GM23338 (cell line): ENCODE results near the gene PHACTR1. TPM values are rescaled to one million over a fixed set of nuclear protein-coding genes. Genes with fewer than 3 reads are reported as not detected.

Experiments
- ATAC-seq: fragments of 200-7000 bp; cut with Tn5 transposase; 3 replicates; pipeline ENCODE4 v1.9.1; 2020
- DNase-seq: peaks from one replicate; pipeline ENCODE4 v3.0.0-alpha.2; 2015; ENCODE audit warnings: low spot score
- H2AFZ ChIP-seq: fragments of 200-600 bp; sonication (generic); 2 replicates; pipeline ENCODE4 v1.8.0; 2016; ENCODE audit warnings: antibody characterized with exemption, mild to moderate bottlenecking, moderate library complexity
- H3F3A ChIP-seq: fragments of 200-600 bp; sonication (generic); replicated peaks from 2 replicates; pipeline ENCODE4 v1.8.0; 2017; ENCODE audit warnings: antibody characterized with exemption, mixed run types, low read depth
- H3K27ac ChIP-seq: fragments of 200-600 bp; sonication (generic); 2 replicates; pipeline ENCODE4 v1.6.1; 2016; ENCODE audit warnings: low read depth
- H3K27me3 ChIP-seq: fragments of 200-600 bp; sonication (generic); 2 replicates; pipeline ENCODE4 v1.8.0; 2016; ENCODE audit warnings: mild to moderate bottlenecking, mixed run types, moderate library complexity; ENCODE audit not compliant: insufficient read depth
- H3K36me3 ChIP-seq: fragments of 200-600 bp; sonication (generic); 2 replicates; pipeline ENCODE4 v1.8.0; 2016; ENCODE audit warnings: mild to moderate bottlenecking; ENCODE audit not compliant: insufficient read depth
- H3K4me1 ChIP-seq: fragments of 200-600 bp; sonication (generic); 2 replicates; pipeline ENCODE4 v1.8.0; 2016; ENCODE audit warnings: mild to moderate bottlenecking, moderate library complexity; ENCODE audit not compliant: insufficient read depth
- H3K4me2 ChIP-seq: fragments of 200-600 bp; sonication (generic); 2 replicates; pipeline ENCODE4 v1.7.1; 2017; ENCODE audit warnings: mixed run types
- H3K4me3 ChIP-seq: fragments of 200-600 bp; sonication (generic); 2 replicates; pipeline ENCODE4 v1.6.1; 2016; ENCODE audit warnings: mixed run types
- H3K79me2 ChIP-seq: fragments of 200-600 bp; sonication (generic); replicated peaks from 2 replicates; pipeline ENCODE4 v1.8.0; 2017; ENCODE audit warnings: mild to moderate bottlenecking; ENCODE audit not compliant: insufficient read depth
- H3K9me2 ChIP-seq: fragments of 200-600 bp; sonication (generic); 2 replicates; pipeline ENCODE4 v1.8.0; 2017; ENCODE audit not compliant: insufficient read depth
- H4K20me1 ChIP-seq: fragments of 200-600 bp; sonication (generic); replicated peaks from 2 replicates; pipeline ENCODE4 v1.8.0; 2017; ENCODE audit warnings: mild to moderate bottlenecking; ENCODE audit not compliant: insufficient read depth
- H3K27ac Mint-ChIP-seq: 2 replicates; pipeline ENCODE4 v1.8.0; 2020; ENCODE audit warnings: inconsistent platforms, mild to moderate bottlenecking, moderate library complexity, mixed read lengths
- H3K27me3 Mint-ChIP-seq: 3 replicates; pipeline ENCODE4 v1.8.0; 2022; ENCODE audit warnings: low read depth, mild to moderate bottlenecking, moderate library complexity, mixed read lengths, inconsistent platforms; ENCODE audit not compliant: insufficient read depth, poor library complexity
- H3K36me3 Mint-ChIP-seq: 3 replicates; pipeline ENCODE4 v1.8.0; 2021; ENCODE audit warnings: low read depth, mild to moderate bottlenecking, inconsistent platforms, moderate library complexity, mixed read lengths
- H3K4me1 Mint-ChIP-seq: 3 replicates; pipeline ENCODE4 v1.8.0; 2020; ENCODE audit warnings: mild to moderate bottlenecking, inconsistent platforms, mixed read lengths
- H3K4me3 Mint-ChIP-seq: 3 replicates; pipeline ENCODE4 v1.8.0; 2021; ENCODE audit warnings: moderate library complexity, mild to moderate bottlenecking, inconsistent platforms, mixed read lengths
- H3K9me3 Mint-ChIP-seq: 3 replicates; pipeline ENCODE4 v1.8.0; 2020; ENCODE audit warnings: moderate library complexity, mild to moderate bottlenecking, inconsistent platforms, mixed read lengths
- ETS1 ChIP-seq: IDR thresholded peaks from 2 replicates; pipeline ENCODE4 v1.6.1; 2016; ENCODE audit warnings: antibody characterized with exemption
- EZH2 ChIP-seq: fragments of 200-600 bp; sonication (generic); IDR thresholded peaks from one replicate; pipeline ENCODE4 v1.8.0; 2017; ENCODE audit warnings: antibody characterized with exemption, mild to moderate bottlenecking, low read depth; ENCODE audit not compliant: unreplicated experiment
- EZH2phosphoT487 ChIP-seq: fragments of 200-600 bp; sonication (generic); IDR thresholded peaks from one replicate; pipeline ENCODE4 v1.8.1; 2018; ENCODE audit warnings: antibody characterized with exemption; ENCODE audit not compliant: unreplicated experiment
- JUNB ChIP-seq: IDR thresholded peaks from one replicate; pipeline ENCODE4 v1.6.1; 2016; ENCODE audit warnings: antibody characterized with exemption; ENCODE audit not compliant: unreplicated experiment
- NANOG ChIP-seq: IDR thresholded peaks from 2 replicates; pipeline ENCODE4 v1.6.1; 2016; ENCODE audit warnings: antibody characterized with exemption, borderline replicate concordance
- POLR2AphosphoS5 ChIP-seq: IDR thresholded peaks from 2 replicates; pipeline ENCODE4 v1.6.1; 2016; ENCODE audit warnings: antibody characterized with exemption, low read depth
- STAT1 ChIP-seq: IDR thresholded peaks from one replicate; pipeline ENCODE4 v1.6.1; 2016; ENCODE audit warnings: antibody characterized with exemption; ENCODE audit not compliant: unreplicated experiment
- ZNF114 ChIP-seq: fragments of 250-450 bp; sonication (Bioruptor Pico); IDR thresholded peaks from 2 replicates; pipeline ENCODE4 v1.5.0; 2020; ENCODE audit warnings: mild to moderate bottlenecking, moderate library complexity
- ZNF331 ChIP-seq: fragments of 250-450 bp; sonication (Bioruptor Pico); IDR thresholded peaks from 2 replicates; pipeline ENCODE4 v1.5.0; 2020; ENCODE audit warnings: low read depth, mild to moderate bottlenecking, moderate library complexity
- polyA plus RNA-seq: library from polyadenylated mRNA; unstranded; fragments of >200 nt; fragmentation: Nextera tagmentation; extraction: Ambion mirVana; gene quantifications from 2 replicates; pipeline ENCODE4 v1.2.1, GENCODE V29; 2016
- total RNA-seq: library from RNA; depleted of rRNA; stranded (reverse); fragments of >200 nt; shearing (Covaris generic); gene quantifications from 2 replicates; pipeline ENCODE4 v1.2.3, GENCODE V29; 2014
- TF ChIP-seq, protein P1 (sequence below): IDR thresholded peaks from one replicate; pipeline ENCODE4 v1.6.1; 2018; ENCODE audit warnings: antibody characterized with exemption; ENCODE audit not compliant: unreplicated experiment
- TF ChIP-seq, protein P2 (sequence below), 2 experiments: fragments of 200-600 bp in 1 of 2; sonication (generic) in 1 of 2; conservative IDR thresholded peaks; 2 replicates each; pipeline versions ENCODE4 v1.5.1 to v1.6.1; 2016 to 2017; ENCODE audit warnings: antibody characterized with exemption in 2 of 2, low read depth in 2 of 2, mild to moderate bottlenecking in 2 of 2, moderate library complexity in 1 of 2

PHACTR1 gene
- total and polyA plus RNA-seq, 2 experiments from 2014 or later: 5.9 to 19.3 TPM

GRCh38 chr6:12798326-12798725 lies 81.8 kb downstream of the PHACTR1 start:
- DNase-seq (no peak), ATAC-seq (no peak)
- Mint-ChIP-seq H3K4me3 (no peak overlapping the region), H3K27ac (no peak overlapping the region), H3K36me3 (no peaks in the 10 kb centered on the region), H3K27me3 (no peaks in the 10 kb centered on the region), H3K4me1 (peaks cover 2% of the 10 kb centered on the region; the same call in 1 of the 3 replicates), H3K9me3 (no peaks in the 10 kb centered on the region)
- Histone ChIP-seq H3F3A (no peaks in the 10 kb centered on the region), H2AFZ (no peak overlapping the region), H3K4me2 (no peak overlapping the region), H3K9me2 (no peaks in the 10 kb centered on the region), H3K27me3 (no peaks in the 10 kb centered on the region), H3K27ac (no peak overlapping the region), H3K79me2 (no peaks in the 10 kb centered on the region), H4K20me1 (no peaks in the 10 kb centered on the region), H3K4me3 (no peak overlapping the region), H3K36me3 (no peaks in the 10 kb centered on the region), H3K4me1 (no peaks in the 10 kb centered on the region)
- TF ChIP-seq JUNB (no peak), EZH2phosphoT487 (no peak), NANOG (no peak), POLR2AphosphoS5 (no peak), ETS1 (no peak), ZNF331 (no peak)
- TF ChIP-seq, protein P1, sequence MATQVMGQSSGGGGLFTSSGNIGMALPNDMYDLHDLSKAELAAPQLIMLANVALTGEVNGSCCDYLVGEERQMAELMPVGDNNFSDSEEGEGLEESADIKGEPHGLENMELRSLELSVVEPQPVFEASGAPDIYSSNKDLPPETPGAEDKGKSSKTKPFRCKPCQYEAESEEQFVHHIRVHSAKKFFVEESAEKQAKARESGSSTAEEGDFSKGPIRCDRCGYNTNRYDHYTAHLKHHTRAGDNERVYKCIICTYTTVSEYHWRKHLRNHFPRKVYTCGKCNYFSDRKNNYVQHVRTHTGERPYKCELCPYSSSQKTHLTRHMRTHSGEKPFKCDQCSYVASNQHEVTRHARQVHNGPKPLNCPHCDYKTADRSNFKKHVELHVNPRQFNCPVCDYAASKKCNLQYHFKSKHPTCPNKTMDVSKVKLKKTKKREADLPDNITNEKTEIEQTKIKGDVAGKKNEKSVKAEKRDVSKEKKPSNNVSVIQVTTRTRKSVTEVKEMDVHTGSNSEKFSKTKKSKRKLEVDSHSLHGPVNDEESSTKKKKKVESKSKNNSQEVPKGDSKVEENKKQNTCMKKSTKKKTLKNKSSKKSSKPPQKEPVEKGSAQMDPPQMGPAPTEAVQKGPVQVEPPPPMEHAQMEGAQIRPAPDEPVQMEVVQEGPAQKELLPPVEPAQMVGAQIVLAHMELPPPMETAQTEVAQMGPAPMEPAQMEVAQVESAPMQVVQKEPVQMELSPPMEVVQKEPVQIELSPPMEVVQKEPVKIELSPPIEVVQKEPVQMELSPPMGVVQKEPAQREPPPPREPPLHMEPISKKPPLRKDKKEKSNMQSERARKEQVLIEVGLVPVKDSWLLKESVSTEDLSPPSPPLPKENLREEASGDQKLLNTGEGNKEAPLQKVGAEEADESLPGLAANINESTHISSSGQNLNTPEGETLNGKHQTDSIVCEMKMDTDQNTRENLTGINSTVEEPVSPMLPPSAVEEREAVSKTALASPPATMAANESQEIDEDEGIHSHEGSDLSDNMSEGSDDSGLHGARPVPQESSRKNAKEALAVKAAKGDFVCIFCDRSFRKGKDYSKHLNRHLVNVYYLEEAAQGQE: no peak
- TF ChIP-seq, protein P2, sequence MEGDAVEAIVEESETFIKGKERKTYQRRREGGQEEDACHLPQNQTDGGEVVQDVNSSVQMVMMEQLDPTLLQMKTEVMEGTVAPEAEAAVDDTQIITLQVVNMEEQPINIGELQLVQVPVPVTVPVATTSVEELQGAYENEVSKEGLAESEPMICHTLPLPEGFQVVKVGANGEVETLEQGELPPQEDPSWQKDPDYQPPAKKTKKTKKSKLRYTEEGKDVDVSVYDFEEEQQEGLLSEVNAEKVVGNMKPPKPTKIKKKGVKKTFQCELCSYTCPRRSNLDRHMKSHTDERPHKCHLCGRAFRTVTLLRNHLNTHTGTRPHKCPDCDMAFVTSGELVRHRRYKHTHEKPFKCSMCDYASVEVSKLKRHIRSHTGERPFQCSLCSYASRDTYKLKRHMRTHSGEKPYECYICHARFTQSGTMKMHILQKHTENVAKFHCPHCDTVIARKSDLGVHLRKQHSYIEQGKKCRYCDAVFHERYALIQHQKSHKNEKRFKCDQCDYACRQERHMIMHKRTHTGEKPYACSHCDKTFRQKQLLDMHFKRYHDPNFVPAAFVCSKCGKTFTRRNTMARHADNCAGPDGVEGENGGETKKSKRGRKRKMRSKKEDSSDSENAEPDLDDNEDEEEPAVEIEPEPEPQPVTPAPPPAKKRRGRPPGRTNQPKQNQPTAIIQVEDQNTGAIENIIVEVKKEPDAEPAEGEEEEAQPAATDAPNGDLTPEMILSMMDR (conservative IDR thresholded peaks at IDR 0.05; ENCODE audit: low read depth in 2 of 2): no peak

- no peaks in the 10 kb centered on the region for H3K27me3 Mint-ChIP-seq
- Histone ChIP-seq H3K4me2 (no peak overlapping the region), H3K9me2 (no peaks in the 10 kb centered on the region), H4K20me1 (no peaks in the 10 kb centered on the region), H3K27me3 (no peaks in the 10 kb centered on the region), H3K27ac (no peak overlapping the region), H3K4me1 (no peaks in the 10 kb centered on the region), H3K36me3 (no peaks in the 10 kb centered on the region), H2AFZ (no peak overlapping the region), H3K4me3 (no peak overlapping the region), H3K79me2 (no peaks in the 10 kb centered on the region), H3F3A (no peaks in the 10 kb centered on the region)
- no peaks in the 10 kb centered on the region for H3K36me3 Mint-ChIP-seq
- no peak for ATAC-seq
- no peak overlapping the region for H3K27ac Mint-ChIP-seq
- no peak overlapping the region for H3K4me3 Mint-ChIP-seq
- DNase-seq: no peak
- H3K9me3 Mint-ChIP-seq: no peaks in the 10 kb centered on the region
- peaks cover 2% of the 10 kb centered on the region; the same call in 1 of the 3 replicates for H3K4me1 Mint-ChIP-seq
- TF ChIP-seq ZNF331: no peak
- TF ChIP-seq, protein P1: no peak
- no peak for TF ChIP-seq ETS1
- TF ChIP-seq, protein P2 (conservative IDR thresholded peaks at IDR 0.05; ENCODE audit: low read depth in 2 of 2): no peak
- no peak for TF ChIP-seq EZH2
- TF ChIP-seq JUNB: no peak
- TF ChIP-seq ZNF114 (CRISPR knock-in tag): no peak
- TF ChIP-seq STAT1: no peak
Measured at GRCh38 chr6:12800120-12800519, 83.6 kb downstream of the PHACTR1 start.
